HL-60 (cell line): ENCODE measurements around the gene TANK.
"Not testable (repeated sequence)": the region's sequence is repeated elsewhere in the genome, so short reads cannot be mapped to it uniquely, and the experiment has no call there.

Source experiments
- GABPA ChIP-seq: IDR thresholded peaks from 2 replicates; pipeline ENCODE4 v1.6.1; 2012; ENCODE audit warnings: low read depth
- POLR2AphosphoS5 ChIP-seq: IDR thresholded peaks from 2 replicates; pipeline ENCODE4 v1.6.1; 2012; ENCODE audit warnings: low read depth
- TF ChIP-seq, protein P1 (sequence below): IDR thresholded peaks from one replicate; pipeline ENCODE4 v1.5.1; 2011; ENCODE audit warnings: low read length, control low read depth, inconsistent platforms; ENCODE audit not compliant: insufficient read depth
- TF ChIP-seq, protein P2 (sequence below): IDR thresholded peaks from 2 replicates; pipeline ENCODE4 v1.6.1; 2012; ENCODE audit warnings: low read depth; ENCODE audit not compliant: insufficient replicate concordance

DNA sequence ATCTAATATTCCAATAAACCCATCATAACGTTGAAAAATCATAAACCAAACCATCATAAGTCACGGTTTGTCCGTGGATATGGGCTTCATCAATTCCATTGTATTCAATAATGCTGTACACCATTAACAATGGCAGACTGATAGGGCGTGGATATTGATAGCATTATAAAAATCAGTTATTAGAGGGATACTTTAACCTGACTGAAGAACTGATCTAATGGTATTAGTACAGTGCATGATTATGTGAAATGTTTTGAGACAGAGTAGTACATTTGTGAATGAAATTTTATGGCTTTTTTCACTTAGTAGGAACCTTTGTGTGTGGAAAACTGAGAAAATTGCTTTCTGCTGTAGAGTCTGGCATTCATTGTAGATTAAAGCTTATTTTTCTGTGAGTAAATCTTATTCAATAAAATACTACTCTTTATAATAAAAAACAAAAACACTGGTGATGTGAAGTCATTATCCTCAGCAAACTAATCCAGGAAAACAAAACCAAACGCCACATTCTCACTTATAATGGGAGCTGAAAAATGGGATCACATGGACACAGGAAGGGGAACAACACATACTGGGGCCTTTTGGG is 119.1 kb downstream of the TANK start:
- TF ChIP-seq, protein P1, sequence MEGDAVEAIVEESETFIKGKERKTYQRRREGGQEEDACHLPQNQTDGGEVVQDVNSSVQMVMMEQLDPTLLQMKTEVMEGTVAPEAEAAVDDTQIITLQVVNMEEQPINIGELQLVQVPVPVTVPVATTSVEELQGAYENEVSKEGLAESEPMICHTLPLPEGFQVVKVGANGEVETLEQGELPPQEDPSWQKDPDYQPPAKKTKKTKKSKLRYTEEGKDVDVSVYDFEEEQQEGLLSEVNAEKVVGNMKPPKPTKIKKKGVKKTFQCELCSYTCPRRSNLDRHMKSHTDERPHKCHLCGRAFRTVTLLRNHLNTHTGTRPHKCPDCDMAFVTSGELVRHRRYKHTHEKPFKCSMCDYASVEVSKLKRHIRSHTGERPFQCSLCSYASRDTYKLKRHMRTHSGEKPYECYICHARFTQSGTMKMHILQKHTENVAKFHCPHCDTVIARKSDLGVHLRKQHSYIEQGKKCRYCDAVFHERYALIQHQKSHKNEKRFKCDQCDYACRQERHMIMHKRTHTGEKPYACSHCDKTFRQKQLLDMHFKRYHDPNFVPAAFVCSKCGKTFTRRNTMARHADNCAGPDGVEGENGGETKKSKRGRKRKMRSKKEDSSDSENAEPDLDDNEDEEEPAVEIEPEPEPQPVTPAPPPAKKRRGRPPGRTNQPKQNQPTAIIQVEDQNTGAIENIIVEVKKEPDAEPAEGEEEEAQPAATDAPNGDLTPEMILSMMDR = not testable (repeated sequence)
- TF ChIP-seq, protein P2, sequence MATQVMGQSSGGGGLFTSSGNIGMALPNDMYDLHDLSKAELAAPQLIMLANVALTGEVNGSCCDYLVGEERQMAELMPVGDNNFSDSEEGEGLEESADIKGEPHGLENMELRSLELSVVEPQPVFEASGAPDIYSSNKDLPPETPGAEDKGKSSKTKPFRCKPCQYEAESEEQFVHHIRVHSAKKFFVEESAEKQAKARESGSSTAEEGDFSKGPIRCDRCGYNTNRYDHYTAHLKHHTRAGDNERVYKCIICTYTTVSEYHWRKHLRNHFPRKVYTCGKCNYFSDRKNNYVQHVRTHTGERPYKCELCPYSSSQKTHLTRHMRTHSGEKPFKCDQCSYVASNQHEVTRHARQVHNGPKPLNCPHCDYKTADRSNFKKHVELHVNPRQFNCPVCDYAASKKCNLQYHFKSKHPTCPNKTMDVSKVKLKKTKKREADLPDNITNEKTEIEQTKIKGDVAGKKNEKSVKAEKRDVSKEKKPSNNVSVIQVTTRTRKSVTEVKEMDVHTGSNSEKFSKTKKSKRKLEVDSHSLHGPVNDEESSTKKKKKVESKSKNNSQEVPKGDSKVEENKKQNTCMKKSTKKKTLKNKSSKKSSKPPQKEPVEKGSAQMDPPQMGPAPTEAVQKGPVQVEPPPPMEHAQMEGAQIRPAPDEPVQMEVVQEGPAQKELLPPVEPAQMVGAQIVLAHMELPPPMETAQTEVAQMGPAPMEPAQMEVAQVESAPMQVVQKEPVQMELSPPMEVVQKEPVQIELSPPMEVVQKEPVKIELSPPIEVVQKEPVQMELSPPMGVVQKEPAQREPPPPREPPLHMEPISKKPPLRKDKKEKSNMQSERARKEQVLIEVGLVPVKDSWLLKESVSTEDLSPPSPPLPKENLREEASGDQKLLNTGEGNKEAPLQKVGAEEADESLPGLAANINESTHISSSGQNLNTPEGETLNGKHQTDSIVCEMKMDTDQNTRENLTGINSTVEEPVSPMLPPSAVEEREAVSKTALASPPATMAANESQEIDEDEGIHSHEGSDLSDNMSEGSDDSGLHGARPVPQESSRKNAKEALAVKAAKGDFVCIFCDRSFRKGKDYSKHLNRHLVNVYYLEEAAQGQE = not testable (repeated sequence)
- TF ChIP-seq POLR2AphosphoS5, GABPA: not testable (repeated sequence)
